DMS153 treated with DMSO at 0.1 percent for 48 hours (cell line): ENCODE results near the gene COX20.
"Not testable (repeated sequence)": the region's sequence is repeated elsewhere in the genome, so short reads cannot be mapped to it uniquely, and the experiment has no call there.

Experiments
- DNase-seq: peaks from one replicate; lab custom pipeline; 2025; ENCODE audit not compliant: unreplicated experiment; lab: John Stamatoyannopoulos, UW

COX20 gene

GRCh38 chr1:244821134-244821533, 14.3 kb upstream of the COX20 start:
- DNase-seq, result no peak

- no peak for DNase-seq
These were observed 12.6 kb upstream of the COX20 start for GRCh38 chr1:244822878-244823277.

GRCh38 chr1:244826712-244827111, 8.7 kb upstream of the COX20 start:
- no peak for DNase-seq

GRCh38 chr1:244830639-244831038, 4.8 kb upstream of the COX20 start:
- DNase-seq, result no peak

GRCh38 chr1:244833260-244833659, 2.2 kb upstream of the COX20 start:
- DNase-seq, result not testable (repeated sequence)

GRCh38 chr1:244833734-244834542, 1.5 kb upstream of the COX20 start:
- DNase-seq, result peak; percentile 89

GRCh38 chr1:244834543-244835275, 749 bp upstream of the COX20 start:
- peak; percentile 94 for DNase-seq

GRCh38 chr1:244836135-244836521, 670 bp downstream of the COX20 start:
- DNase-seq, result peak; percentile 49

GRCh38 chr1:244836584-244836983, 1.1 kb downstream of the COX20 start:
- DNase-seq, result no peak

GRCh38 chr1:244837597-244838258, 2.3 kb downstream of the COX20 start:
- DNase-seq, result no peak

- DNase-seq, result no peak
These were observed 4.2 kb downstream of the COX20 start for GRCh38 chr1:244839656-244840055.

- no peak for DNase-seq
These were observed 4.8 kb downstream of the COX20 start for GRCh38 chr1:244840219-244840794.

- no peak for DNase-seq
These were observed 5.9 kb downstream of the COX20 start for GRCh38 chr1:244841273-244841927.

GRCh38 chr1:244843148-244843978, 7.9 kb downstream of the COX20 start:
- DNase-seq, result no peak

GRCh38 chr1:244844155-244845121, 9.0 kb downstream of the COX20 start:
- no peak for DNase-seq

GRCh38 chr1:244846653-244847052, 11.2 kb downstream of the COX20 start:
- DNase-seq, result no peak

GRCh38 chr1:244849189-244849866, 13.9 kb downstream of the COX20 start:
- no peak for DNase-seq

- no peak for DNase-seq
These were observed 14.8 kb downstream of the COX20 start for GRCh38 chr1:244850099-244850852.
